Measurements from ENCODE around the gene ATAD3A.
"Not testable (repeated sequence)": the region's sequence is repeated elsewhere in the genome, so short reads cannot be mapped to it uniquely, and the experiment has no call there.

The ATAD3A gene

DNA sequence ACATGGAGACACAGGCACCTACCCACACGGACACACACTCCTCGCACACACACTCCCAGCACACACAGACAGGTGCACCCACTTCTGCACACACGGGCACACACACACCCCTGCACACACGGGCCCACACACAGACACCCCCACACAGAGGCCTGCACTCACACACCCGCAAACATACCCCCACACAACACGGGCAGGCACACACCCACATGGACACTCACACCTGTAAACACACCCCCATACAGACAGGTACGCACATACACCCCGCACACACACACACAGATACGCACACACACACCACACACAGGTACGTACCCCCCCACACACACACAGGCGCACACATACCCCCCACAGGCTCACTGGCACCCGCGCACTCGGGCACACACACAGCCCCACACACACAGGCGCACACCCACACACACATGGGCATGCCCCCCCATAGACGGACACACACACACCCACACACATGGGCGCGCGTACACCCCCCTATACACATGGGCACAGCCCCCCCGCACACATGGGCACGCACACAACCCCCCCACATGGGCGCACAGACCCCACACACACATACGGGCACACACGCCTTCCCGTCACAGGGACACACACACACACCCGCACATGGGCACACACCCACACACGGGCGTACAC is 6.1 kb downstream of the ATAD3A start:
- TF ChIP-seq, protein P1, sequence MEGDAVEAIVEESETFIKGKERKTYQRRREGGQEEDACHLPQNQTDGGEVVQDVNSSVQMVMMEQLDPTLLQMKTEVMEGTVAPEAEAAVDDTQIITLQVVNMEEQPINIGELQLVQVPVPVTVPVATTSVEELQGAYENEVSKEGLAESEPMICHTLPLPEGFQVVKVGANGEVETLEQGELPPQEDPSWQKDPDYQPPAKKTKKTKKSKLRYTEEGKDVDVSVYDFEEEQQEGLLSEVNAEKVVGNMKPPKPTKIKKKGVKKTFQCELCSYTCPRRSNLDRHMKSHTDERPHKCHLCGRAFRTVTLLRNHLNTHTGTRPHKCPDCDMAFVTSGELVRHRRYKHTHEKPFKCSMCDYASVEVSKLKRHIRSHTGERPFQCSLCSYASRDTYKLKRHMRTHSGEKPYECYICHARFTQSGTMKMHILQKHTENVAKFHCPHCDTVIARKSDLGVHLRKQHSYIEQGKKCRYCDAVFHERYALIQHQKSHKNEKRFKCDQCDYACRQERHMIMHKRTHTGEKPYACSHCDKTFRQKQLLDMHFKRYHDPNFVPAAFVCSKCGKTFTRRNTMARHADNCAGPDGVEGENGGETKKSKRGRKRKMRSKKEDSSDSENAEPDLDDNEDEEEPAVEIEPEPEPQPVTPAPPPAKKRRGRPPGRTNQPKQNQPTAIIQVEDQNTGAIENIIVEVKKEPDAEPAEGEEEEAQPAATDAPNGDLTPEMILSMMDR (IDR thresholded peaks at IDR 0.05; ENCODE audit: control insufficient read depth, insufficient read depth, low read depth, low read length, missing control alignments): no peak
- H3K4me3 ChIP-seq (ENCODE audit: control insufficient read depth, low read depth, low read length): no peak overlapping the region
- DNase-seq (ENCODE audit: low read depth): no peak

DNA sequence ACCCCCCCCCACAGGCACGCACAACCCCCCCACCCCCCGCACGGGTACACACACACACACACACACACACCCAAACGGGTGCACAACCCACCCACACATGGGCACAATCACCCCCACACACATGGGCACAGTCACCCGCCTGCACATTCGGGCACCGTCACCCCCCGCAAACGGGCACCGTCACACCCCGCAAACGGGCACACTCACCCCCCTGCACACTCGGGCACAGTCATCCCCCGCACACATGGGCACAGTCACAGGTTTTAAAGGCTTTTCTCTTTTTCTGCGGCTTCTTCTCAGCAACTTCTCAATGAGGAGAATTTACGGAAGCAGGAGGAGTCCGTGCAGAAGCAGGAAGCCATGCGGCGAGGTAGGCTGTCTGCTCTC is 6.7 kb downstream of the ATAD3A start:
- not testable (repeated sequence) for DNase-seq (ENCODE audit: low read depth); H3K4me3 ChIP-seq (ENCODE audit: control insufficient read depth, low read depth, low read length)

- DNase-seq (ENCODE audit: low read depth); H3K4me3 ChIP-seq (ENCODE audit: control insufficient read depth, low read depth, low read length): not testable (repeated sequence)
Observed at GRCh38 chr1:1519805-1520505, 8.0 kb downstream of the ATAD3A start.

GRCh38 chr1:1521331-1521730 is 9.4 kb downstream of the ATAD3A start:
- no peak overlapping the region for H3K4me3 ChIP-seq (ENCODE audit: control insufficient read depth, low read depth, low read length)
- DNase-seq (ENCODE audit: low read depth): no peak
- TF ChIP-seq, protein P1 (IDR thresholded peaks at IDR 0.05; ENCODE audit: control insufficient read depth, insufficient read depth, low read depth, low read length, missing control alignments): no peak

GRCh38 chr1:1522536-1522935 is 10.6 kb downstream of the ATAD3A start:
- not testable (repeated sequence) for H3K4me3 ChIP-seq (ENCODE audit: control insufficient read depth, low read depth, low read length); DNase-seq (ENCODE audit: low read depth)

DNA sequence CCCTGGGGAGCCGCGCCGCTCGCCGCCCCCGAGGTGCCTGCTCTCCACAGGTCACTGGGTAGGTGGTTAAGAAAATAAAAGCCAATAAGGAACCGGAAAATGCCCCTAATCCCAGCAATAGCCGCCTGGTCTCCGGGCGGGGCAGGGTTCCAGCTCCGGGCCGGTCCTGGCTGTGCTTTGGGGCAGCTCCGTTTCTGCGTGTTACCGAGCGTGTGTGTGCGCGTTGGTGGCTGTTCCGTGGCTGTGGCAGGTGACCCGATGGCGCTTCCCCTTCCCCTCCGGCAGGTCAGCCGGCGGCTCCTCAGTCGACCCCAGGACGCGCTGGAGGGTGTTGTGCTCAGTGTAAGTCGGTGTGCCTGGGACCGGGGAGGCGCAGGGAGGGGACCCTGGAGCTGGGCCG is 11.3 kb downstream of the ATAD3A start:
- H3K4me3 ChIP-seq (ENCODE audit: control insufficient read depth, low read depth, low read length); DNase-seq (ENCODE audit: low read depth): not testable (repeated sequence)

- H3K4me3 ChIP-seq (ENCODE audit: control insufficient read depth, low read depth, low read length); DNase-seq (ENCODE audit: low read depth): not testable (repeated sequence)
Observed at GRCh38 chr1:1523651-1524050, 11.7 kb downstream of the ATAD3A start.

DNA sequence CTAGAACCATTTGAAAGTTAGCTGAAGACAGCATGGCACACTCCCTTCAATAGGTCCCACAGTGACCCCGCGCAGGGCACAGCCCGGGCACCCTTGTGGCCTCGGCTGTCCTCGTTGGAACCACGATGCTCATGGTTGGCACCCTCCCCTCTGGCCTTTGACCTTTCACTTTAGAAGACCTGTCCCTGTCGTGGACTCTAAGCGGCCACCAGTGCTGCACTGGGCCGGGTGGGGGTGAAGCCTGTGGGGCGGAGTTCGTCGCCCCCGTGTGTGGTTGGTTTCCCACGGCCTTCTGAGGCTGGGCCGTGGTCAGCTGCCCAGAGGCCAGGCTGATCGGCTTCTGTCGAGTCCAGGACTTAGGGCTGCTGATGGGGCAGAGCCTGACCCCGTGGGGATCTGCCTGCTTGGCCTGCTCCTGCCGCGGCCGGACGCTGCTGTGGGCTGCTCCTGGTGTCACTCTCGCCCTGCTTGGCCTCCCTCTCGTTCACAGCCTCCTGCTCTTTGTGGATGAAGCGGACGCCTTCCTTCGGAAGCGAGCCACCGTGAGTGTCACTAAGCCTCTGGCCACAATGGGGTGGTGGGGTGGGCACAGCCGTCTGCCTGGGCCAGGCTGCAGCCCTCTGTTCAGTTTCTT is 12.9 kb downstream of the ATAD3A start:
- not testable (repeated sequence) for DNase-seq (ENCODE audit: low read depth); H3K4me3 ChIP-seq (ENCODE audit: control insufficient read depth, low read depth, low read length)

DNA sequence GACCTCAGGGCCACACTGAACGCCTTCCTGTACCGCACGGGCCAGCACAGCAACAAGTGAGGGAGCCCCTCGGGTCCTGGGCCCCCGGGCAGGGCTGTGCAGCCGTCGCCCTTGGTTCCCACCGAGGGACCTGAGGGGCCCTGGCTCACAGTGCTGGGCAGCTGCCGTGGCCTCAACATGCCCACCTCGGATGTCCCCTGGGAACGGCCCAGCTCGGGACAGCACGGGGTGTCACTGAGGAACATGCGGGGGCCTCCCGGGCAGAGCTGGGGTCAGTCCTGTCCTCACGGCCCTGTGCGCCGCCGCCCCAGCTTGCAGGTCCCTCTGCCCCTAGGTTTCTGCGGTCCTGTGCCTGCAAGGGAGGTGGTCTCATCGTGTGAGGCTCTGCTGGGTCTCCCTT is 14.5 kb downstream of the ATAD3A start:
- DNase-seq (ENCODE audit: low read depth); H3K4me3 ChIP-seq (ENCODE audit: control insufficient read depth, low read depth, low read length): not testable (repeated sequence)

DNA sequence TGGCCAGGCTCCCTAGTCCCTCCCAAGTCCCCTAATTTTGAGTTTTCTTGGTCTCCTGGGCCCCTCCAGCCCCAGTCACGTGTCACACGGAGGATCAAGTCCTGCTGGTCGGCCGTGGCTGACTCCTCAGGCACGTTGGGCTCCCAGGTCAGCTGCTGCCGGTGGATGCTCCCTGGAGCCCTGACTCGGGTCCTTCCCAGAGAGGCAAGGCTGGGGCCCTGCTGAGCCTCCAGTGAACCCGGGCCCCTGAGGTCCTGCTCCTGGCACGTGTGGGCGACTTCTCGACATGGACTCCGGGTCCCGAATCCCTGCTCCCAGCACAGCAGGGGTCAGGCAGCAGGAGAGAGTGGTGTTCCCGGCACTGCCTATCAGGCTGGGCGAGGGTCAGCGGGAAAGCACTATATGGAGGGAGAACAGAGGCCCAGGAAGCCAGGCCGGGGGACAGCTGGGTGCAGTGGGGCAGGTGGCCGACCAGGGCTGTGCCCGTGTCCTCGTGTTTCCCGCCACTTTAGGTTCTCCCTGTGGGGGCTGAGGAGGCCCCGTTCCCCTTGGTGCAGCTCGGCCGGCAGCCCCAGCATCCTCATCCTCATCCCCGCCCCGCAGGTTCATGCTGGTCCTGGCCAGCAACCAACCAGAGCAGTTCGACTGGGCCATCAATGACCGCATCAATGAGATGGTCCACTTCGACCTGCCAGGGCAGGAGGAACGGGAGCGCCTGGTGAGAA is 15.3 kb downstream of the ATAD3A start:
- no peak for DNase-seq (ENCODE audit: low read depth)
- H3K4me3 ChIP-seq (ENCODE audit: control insufficient read depth, low read depth, low read length): no peak overlapping the region
- TF ChIP-seq, protein P1 (IDR thresholded peaks at IDR 0.05; ENCODE audit: control insufficient read depth, insufficient read depth, low read depth, low read length, missing control alignments): no peak
